Smooth muscle cell (in vitro differentiated cells): Measurements from ENCODE around the gene AHCYL1. TPM values are rescaled to one million over a fixed set of nuclear protein-coding genes. Genes with fewer than 3 reads are reported as not detected.

Experiments used
- DNase-seq: peaks from one replicate; lab custom pipeline; 2025; ENCODE audit not compliant: unreplicated experiment; lab: John Stamatoyannopoulos, UW
- H2AFZ ChIP-seq: fragments of 200-600 bp; sonication (generic); 2 replicates; pipeline ENCODE4 v1.6.0; 2016; ENCODE audit warnings: antibody characterized with exemption, low read depth, mild to moderate bottlenecking
- H3F3A ChIP-seq: fragments of 200-600 bp; sonication (generic); 2 replicates; pipeline ENCODE4 v1.6.0; 2017; ENCODE audit warnings: antibody characterized with exemption, low read depth
- H3K27ac ChIP-seq: fragments of 200-600 bp; sonication (generic); 2 replicates; pipeline ENCODE4 v1.5.1; 2016; ENCODE audit warnings: low read depth, mild to moderate bottlenecking
- H3K27me3 ChIP-seq: fragments of 200-600 bp; sonication (generic); 2 replicates; pipeline ENCODE4 v1.6.1; 2016; ENCODE audit warnings: low read depth, mild to moderate bottlenecking
- H3K36me3 ChIP-seq: fragments of 200-600 bp; sonication (generic); 2 replicates; pipeline ENCODE4 v1.5.1; 2016; ENCODE audit warnings: low read depth
- H3K4me1 ChIP-seq: fragments of 200-600 bp; sonication (generic); 2 replicates; pipeline ENCODE4 v1.5.1; 2016; ENCODE audit warnings: low read depth
- H3K4me2 ChIP-seq: fragments of 200-600 bp; sonication (generic); 2 replicates; pipeline ENCODE4 v1.6.0; 2016; ENCODE audit warnings: mild to moderate bottlenecking
- H3K4me3 ChIP-seq: fragments of 200-600 bp; sonication (generic); 2 replicates; pipeline ENCODE4 v1.5.1; 2016; ENCODE audit warnings: mild to moderate bottlenecking
- H3K79me2 ChIP-seq: fragments of 200-600 bp; sonication (generic); 2 replicates; pipeline ENCODE4 v1.6.0; 2016; ENCODE audit warnings: low read depth, mild to moderate bottlenecking
- H3K9ac ChIP-seq: fragments of 200-600 bp; sonication (generic); 2 replicates; pipeline ENCODE4 v1.6.0; 2016; ENCODE audit warnings: low read depth
- H3K9me3 ChIP-seq: fragments of 200-600 bp; sonication (generic); replicated peaks from 2 replicates; pipeline ENCODE4 v1.5.1; 2016; ENCODE audit warnings: low read depth
- H4K20me1 ChIP-seq: fragments of 200-600 bp; sonication (generic); 2 replicates; pipeline ENCODE4 v1.6.0; 2016; ENCODE audit warnings: low read depth
- WGBS: methylation state at CpG from one replicate; pipeline ENCODE4 v1.1.7; 2016; ENCODE audit warnings: low lambda C conversion rate; 5-methylcytosine and 5-hydroxymethylcytosine counted together
- polyA plus RNA-seq: library from polyadenylated mRNA; unstranded; fragments of >200 nt; fragmentation: Nextera tagmentation; extraction: Ambion mirVana; gene quantifications from 2 replicates; pipeline ENCODE4 v1.2.1, GENCODE V29; 2016
- total RNA-seq: library from RNA; depleted of rRNA; stranded (reverse); fragments of >200 nt; gene quantifications from 2 replicates; pipeline ENCODE4 v1.2.3, GENCODE V29; 2014
- TF ChIP-seq, protein P1 (sequence below): fragments of 200-600 bp; sonication (generic); IDR thresholded peaks from 2 replicates; pipeline ENCODE4 v1.5.1; 2017; ENCODE audit warnings: borderline replicate concordance, mild to moderate bottlenecking, antibody characterized with exemption; ENCODE audit not compliant: insufficient read depth, poor library complexity, severe bottlenecking

Gene AHCYL1
- total and polyA plus RNA-seq, 2 experiments from 2014 or later: 79.5 to 144 TPM

- Histone ChIP-seq H3K27me3 (no peaks in the 10 kb centered on the region), H2AFZ (no peak overlapping the region), H3K36me3 (no peaks in the 10 kb centered on the region), H3K9ac (no peak overlapping the region), H3F3A (peaks cover 11% of the 10 kb centered on the region), H3K4me2 (peak overlapping the region; percentile 14), H3K9me3 (no peaks in the 10 kb centered on the region), H3K4me1 (peaks cover 11% of the 10 kb centered on the region), H3K27ac (peak overlapping the region; percentile 35), H4K20me1 (peaks cover 78% of the 10 kb centered on the region), H3K4me3 (no peak overlapping the region), H3K79me2 (no peaks in the 10 kb centered on the region)
- DNase-seq: no peak
- WGBS: 73% methylated on average over 3 of the region's 3 CpGs
- TF ChIP-seq, protein P1, sequence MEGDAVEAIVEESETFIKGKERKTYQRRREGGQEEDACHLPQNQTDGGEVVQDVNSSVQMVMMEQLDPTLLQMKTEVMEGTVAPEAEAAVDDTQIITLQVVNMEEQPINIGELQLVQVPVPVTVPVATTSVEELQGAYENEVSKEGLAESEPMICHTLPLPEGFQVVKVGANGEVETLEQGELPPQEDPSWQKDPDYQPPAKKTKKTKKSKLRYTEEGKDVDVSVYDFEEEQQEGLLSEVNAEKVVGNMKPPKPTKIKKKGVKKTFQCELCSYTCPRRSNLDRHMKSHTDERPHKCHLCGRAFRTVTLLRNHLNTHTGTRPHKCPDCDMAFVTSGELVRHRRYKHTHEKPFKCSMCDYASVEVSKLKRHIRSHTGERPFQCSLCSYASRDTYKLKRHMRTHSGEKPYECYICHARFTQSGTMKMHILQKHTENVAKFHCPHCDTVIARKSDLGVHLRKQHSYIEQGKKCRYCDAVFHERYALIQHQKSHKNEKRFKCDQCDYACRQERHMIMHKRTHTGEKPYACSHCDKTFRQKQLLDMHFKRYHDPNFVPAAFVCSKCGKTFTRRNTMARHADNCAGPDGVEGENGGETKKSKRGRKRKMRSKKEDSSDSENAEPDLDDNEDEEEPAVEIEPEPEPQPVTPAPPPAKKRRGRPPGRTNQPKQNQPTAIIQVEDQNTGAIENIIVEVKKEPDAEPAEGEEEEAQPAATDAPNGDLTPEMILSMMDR: no peak
Measured at GRCh38 chr1:110056776-110057175, 72.2 kb downstream of the AHCYL1 start.

DNA sequence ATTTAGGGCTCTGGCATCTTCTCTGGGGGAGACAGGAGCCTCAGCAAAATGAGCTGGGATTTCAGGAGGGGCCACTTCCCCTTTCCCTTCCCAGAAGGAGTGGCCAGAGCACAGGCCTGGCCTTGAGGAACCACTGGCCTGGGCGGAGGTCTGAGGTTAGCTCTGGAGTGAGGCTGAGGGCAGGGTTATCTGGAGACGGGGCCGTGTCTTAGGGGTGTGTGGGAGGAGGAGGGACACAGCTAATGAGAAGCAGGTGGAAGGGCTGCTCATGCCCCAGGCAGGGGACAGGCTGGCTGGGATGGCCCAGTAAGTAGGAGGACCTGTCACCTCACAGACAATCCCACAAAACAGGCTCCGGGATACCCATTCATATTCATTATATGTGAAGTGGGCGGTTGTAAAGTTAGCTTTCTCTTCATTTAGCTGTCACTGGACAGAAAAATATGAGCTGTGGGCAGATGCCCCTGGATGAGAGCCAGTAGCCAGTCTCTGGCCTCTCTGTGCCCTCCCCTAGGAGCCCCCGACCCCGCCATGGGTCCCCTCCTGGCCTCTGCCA lies 73.5 kb downstream of the AHCYL1 start:
- Histone ChIP-seq H4K20me1 (peaks cover 85% of the 10 kb centered on the region), H3K36me3 (no peaks in the 10 kb centered on the region), H3K4me1 (peaks cover 11% of the 10 kb centered on the region), H3K27ac (peak overlapping the region; percentile 16), H2AFZ (no peak overlapping the region), H3K27me3 (no peaks in the 10 kb centered on the region), H3K4me2 (peak overlapping the region; percentile 69), H3F3A (peaks cover 11% of the 10 kb centered on the region), H3K9me3 (no peaks in the 10 kb centered on the region), H3K4me3 (no peak overlapping the region), H3K9ac (no peak overlapping the region), H3K79me2 (no peaks in the 10 kb centered on the region)
- DNase-seq: no peak
- TF ChIP-seq, protein P1: no peak
- 29% methylated on average over 7 of the region's 7 CpGs for WGBS

DNA sequence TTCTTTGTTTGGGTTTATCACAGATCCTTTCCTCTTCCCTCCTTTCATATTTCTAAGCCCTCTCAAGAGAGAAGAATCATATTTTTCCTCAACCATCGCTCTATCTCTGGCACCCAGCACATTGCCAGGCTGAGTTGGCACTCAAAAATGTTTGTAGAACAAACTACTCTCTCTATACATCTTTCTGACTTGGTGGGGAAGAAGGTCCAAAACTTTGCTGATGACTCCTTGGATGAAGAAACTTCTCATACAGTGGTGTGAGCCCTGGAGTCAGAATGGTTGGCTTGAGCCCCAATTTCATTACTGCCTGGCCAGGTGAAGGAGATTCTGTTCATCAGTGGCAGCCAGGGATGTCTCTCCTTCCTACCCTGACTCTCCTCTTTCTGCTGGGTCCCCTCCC lies 74.0 kb downstream of the AHCYL1 start:
- Histone ChIP-seq H4K20me1 (peaks cover 85% of the 10 kb centered on the region), H3K27me3 (no peaks in the 10 kb centered on the region), H2AFZ (no peak overlapping the region), H3K36me3 (no peaks in the 10 kb centered on the region), H3K4me3 (no peak overlapping the region), H3K27ac (peak overlapping the region; percentile 16), H3K79me2 (no peaks in the 10 kb centered on the region), H3K9ac (no peak overlapping the region), H3K9me3 (no peaks in the 10 kb centered on the region), H3K4me1 (peaks cover 11% of the 10 kb centered on the region), H3F3A (peaks cover 11% of the 10 kb centered on the region), H3K4me2 (peak overlapping the region; percentile 69)
- DNase-seq: no peak
- TF ChIP-seq, protein P1: no peak
- 77% methylated on average over 1 of the region's 1 CpG for WGBS
